Nucleus accumbens (tissue), 56 donors: ENCODE data around the gene ZNF597.

Experiments
- DNase-seq, 56 donors: peaks; one replicate each; lab custom pipeline; 2025; lab: John Stamatoyannopoulos, UW

The ZNF597 gene

GRCh38 chr16:3457434-3458252 is 14.3 kb upstream of the ZNF597 start:
- peak in 55 of 56 donors; percentile 39 to 98 (median 88) for DNase-seq

- no peak for DNase-seq
Measured at GRCh38 chr16:3454631-3455147, 11.4 kb upstream of the ZNF597 start.

GRCh38 chr16:3454093-3454492 is 10.8 kb upstream of the ZNF597 start:
- DNase-seq: no peak

GRCh38 chr16:3444032-3444388 is 706 bp upstream of the ZNF597 start:
- DNase-seq: peak in 12 of 56 donors; percentile 15 to 47 (median 28)

- DNase-seq: no peak
Measured at GRCh38 chr16:3439637-3440036, 3.7 kb downstream of the ZNF597 start.

GRCh38 chr16:3434373-3434772 is 8.9 kb downstream of the ZNF597 start:
- DNase-seq: no peak

GRCh38 chr16:3431779-3432219 is 11.5 kb downstream of the ZNF597 start:
- peak in 36 of 56 donors; percentile 4 to 71 (median 26) for DNase-seq

- peak in 7 of 56 donors; percentile 4 to 46 (median 11) for DNase-seq
Measured at GRCh38 chr16:3413730-3414379, 29.4 kb downstream of the ZNF597 start.

GRCh38 chr16:3408561-3409197 is 34.6 kb downstream of the ZNF597 start:
- no peak for DNase-seq

GRCh38 chr16:3401719-3402397 is 41.4 kb downstream of the ZNF597 start:
- DNase-seq: peak in 2 of 56 donors; percentile 12 to 19

- peak; percentile 92 to 99 (median 98) for DNase-seq
Measured at GRCh38 chr16:3400779-3401688, 42.3 kb downstream of the ZNF597 start, which contains the start of the genes ZNF174 and ZSCAN32. Gene ZNF174 (plus strand): TSS chr16:3401215. CDS start chr16:3402005, 790 bp downstream. Gene ZSCAN32 (minus strand): TSS chr16:3401004. CDS start chr16:3397557, 3,447 bp downstream.

GRCh38 chr16:3400446-3400778 is 42.9 kb downstream of the ZNF597 start:
- DNase-seq: no peak

- no peak for DNase-seq
Measured at GRCh38 chr16:3389663-3390338, 53.5 kb downstream of the ZNF597 start.

- no peak for DNase-seq
Measured at GRCh38 chr16:3388325-3388724, 55.0 kb downstream of the ZNF597 start.

GRCh38 chr16:3383045-3383448 is 60.3 kb downstream of the ZNF597 start:
- no peak for DNase-seq
